GM18526 (cell line): ENCODE results near the gene CPPED1.

Experiments
- POLR2A ChIP-seq: IDR thresholded peaks from 3 replicates; pipeline ENCODE4 v1.6.1; 2011; ENCODE audit not compliant: insufficient read length; ENCODE audit errors: extremely low read depth

CPPED1 gene

GRCh38 chr16:12620150-12620549 is 183.5 kb downstream of the CPPED1 start:
- TF ChIP-seq POLR2A, result no peak

- no peak for TF ChIP-seq POLR2A
Measured at GRCh38 chr16:12618515-12618914, 185.2 kb downstream of the CPPED1 start.

DNA sequence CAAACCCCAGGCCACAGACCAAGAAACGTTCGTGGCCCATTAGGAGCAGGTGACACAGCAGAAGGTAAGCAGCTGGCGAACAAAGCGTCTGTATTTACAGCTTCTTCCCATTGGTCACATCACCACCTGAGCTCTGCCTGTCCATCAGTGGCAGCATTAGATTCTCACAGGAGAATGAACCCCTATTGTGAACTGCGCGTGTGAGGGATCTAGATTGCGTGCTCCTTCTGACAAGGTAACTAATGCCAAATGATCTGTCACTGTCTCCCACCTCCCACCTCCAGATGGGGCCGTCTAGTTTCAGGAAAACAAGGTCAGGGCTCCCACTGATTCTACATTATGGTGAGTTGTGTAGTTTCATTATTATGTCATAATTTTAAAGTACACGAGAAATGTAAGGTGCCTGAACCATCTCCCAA is 186.3 kb downstream of the CPPED1 start:
- no peak for TF ChIP-seq POLR2A

DNA sequence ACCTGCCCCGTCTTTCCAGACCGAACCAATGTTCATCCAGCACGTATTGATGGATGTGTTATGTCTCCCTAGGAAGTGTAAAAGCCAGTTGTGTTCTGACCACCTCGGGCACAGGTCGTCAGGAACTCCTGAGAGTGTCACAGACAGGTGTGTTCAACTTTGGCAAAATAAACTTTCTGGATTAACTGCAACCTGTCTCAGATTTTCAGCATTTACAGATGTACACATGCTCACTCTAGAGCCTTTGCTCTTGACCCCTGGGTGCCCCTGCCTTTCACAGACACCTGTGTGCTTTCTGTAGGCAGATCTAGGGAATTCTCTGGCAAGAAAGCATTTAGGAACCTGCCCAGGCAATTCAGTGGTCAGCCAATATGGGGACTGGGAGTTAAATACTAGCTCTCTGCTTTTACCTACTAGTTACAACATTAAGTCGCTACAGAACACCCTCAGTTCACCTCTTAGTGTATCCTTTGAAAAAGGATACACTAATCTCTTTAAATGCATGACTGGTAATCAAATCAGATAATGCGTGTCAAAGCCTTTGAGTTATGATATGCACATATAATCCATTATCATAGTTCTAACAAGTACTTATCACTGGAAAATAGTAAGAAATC is 188.9 kb downstream of the CPPED1 start:
- TF ChIP-seq POLR2A, result no peak

- TF ChIP-seq POLR2A, result no peak
Measured at GRCh38 chr16:12613992-12614661, 189.6 kb downstream of the CPPED1 start.

GRCh38 chr16:12613131-12613991 is 190.3 kb downstream of the CPPED1 start:
- no peak for TF ChIP-seq POLR2A

- no peak for TF ChIP-seq POLR2A
Measured at GRCh38 chr16:12612598-12613101, 191.0 kb downstream of the CPPED1 start.

- TF ChIP-seq POLR2A, result no peak
Measured at GRCh38 chr16:12611916-12612597, 191.6 kb downstream of the CPPED1 start.

DNA sequence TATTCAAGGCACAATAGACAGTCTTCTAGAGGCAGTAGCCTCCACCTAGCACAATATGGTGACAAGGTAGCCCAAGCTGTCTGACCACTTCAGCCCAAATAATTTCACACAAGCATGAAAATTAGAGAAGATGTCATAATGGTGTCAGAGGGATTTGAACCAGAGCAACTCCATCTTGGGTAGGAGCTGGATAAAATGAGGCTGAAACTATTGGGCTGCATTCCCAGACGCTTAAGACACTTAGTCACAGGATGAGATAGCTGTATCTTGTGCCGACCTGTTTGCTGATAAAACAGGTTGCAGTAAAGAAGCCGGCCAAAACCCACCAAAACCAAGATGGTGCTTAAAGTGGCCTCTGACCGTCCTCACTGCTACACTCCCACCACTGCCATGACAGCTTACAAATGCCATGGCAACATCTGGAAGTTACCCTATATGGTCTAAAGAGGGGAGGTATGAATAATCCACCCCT is 192.6 kb downstream of the CPPED1 start:
- no peak for TF ChIP-seq POLR2A

DNA sequence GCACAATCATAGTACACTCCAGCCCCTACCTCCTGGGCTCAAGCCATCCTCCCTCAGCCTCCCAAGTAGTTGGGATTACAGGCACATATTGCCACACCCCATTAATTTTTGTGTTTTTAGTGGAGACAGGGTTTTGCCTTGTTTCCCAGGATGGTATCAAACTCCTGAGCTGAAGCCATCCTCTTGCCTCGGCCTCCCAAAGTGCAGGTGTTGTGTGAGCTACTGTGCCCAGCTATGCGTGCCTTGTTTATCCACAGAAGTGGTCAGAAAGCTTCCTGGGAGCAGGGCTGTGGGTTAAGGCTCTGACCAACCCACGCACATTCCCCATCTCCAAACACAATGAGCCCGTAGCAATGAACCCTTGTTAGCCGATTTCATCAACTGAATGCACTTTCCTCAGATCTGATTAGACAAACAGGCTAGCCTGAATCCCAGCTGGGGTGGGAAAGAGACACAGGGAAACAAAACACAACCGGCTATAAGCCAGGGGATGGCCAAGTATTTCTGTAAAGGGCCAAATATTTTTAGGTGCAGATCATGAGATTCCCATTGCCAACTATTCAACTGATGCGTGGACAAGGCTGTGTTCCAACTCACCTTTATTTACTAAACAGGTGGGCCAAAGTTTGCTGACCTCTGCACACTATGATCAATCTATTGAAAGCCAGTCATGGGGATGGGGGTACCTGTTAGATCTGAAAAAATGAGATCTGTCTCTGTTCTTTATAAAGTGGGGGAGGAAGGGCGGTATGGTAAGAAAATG is 193.6 kb downstream of the CPPED1 start:
- TF ChIP-seq POLR2A, result no peak
